Astrocyte (in vitro differentiated cells and primary cell): ENCODE measurements around the gene NKX1-1.

Source experiments
- EZH2 ChIP-seq: IDR thresholded peaks from 2 replicates; pipeline ENCODE4 v1.6.1; 2012; ENCODE audit warnings: mild to moderate bottlenecking, low read length, inconsistent platforms; ENCODE audit not compliant: insufficient read depth
- TF ChIP-seq, protein P1 (sequence below): IDR thresholded peaks from 2 replicates; pipeline ENCODE4 v1.5.1; 2011; ENCODE audit warnings: low read depth, mild to moderate bottlenecking, inconsistent platforms, low read length, moderate library complexity; ENCODE audit not compliant: insufficient read depth

DNA sequence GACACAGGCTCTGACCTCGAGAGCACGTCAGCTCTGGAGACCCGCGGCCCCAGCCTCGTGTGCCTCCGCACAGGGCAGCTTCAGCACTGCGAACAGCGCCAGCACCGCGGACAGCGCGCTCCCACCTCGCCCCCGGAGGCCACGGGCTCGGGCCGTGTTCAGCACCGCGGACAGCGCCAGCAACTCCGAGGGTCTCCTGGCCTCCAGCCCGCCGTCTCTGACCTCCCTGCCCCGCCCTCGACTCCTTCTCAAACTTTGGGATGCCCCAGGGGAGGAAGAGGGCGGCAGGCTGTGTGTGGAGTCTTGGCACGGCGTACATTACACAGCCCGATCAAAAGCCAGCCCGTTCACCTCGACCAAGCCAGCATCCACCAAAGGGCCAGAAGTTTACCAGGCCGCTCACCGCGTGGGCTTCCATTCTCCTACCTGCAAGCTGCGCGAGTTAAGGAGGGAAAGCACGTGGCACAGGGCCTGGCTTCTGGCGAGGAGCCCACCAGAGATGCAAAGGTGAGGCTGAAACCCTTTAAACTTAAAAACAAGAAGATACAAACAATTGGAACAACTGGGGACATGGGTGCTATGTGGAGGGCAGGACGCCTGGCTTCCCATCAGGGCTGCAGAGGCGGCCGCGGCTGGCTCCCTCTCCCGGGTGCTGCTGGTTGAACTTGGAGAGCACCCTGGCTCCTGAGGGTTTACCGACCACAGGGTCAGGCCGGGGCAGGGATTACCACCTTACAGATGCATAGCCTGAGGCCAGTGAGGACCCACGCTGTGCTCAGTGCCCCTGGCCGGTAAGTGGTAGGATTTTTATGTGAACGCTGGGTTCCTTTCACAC is 4.5 kb upstream of the NKX1-1 start:
- TF ChIP-seq, protein P1, sequence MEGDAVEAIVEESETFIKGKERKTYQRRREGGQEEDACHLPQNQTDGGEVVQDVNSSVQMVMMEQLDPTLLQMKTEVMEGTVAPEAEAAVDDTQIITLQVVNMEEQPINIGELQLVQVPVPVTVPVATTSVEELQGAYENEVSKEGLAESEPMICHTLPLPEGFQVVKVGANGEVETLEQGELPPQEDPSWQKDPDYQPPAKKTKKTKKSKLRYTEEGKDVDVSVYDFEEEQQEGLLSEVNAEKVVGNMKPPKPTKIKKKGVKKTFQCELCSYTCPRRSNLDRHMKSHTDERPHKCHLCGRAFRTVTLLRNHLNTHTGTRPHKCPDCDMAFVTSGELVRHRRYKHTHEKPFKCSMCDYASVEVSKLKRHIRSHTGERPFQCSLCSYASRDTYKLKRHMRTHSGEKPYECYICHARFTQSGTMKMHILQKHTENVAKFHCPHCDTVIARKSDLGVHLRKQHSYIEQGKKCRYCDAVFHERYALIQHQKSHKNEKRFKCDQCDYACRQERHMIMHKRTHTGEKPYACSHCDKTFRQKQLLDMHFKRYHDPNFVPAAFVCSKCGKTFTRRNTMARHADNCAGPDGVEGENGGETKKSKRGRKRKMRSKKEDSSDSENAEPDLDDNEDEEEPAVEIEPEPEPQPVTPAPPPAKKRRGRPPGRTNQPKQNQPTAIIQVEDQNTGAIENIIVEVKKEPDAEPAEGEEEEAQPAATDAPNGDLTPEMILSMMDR: no peak
- TF ChIP-seq EZH2: peak; percentile 44
